HG02870 (cell line): ENCODE results near the gene KCNH5.

Experiments
- ATAC-seq: cut with Tn5 transposase; IDR thresholded peaks from one replicate; pipeline ENCODE4 v1.9.1; 2021; ENCODE audit warnings: mild to moderate bottlenecking, moderate library complexity; ENCODE audit not compliant: unreplicated experiment

The KCNH5 gene

DNA sequence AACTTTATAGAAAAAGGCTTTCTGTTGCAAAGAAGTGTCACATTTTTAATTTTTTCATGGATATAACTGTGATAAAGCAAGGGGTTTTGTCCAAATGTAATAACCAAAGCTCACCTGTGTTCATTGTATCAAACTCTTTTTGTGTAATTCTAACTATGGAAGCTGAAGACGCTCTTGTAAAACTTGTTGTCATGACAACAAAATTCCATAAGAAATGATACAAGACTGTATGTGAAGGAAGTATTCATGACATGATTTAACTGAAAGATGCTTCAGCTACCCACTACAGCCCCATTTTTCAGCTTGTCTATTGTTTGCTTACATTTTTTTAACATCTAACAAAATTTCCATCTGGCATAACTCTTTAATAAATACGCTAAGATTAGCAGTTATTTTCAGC is 360.9 kb downstream of the KCNH5 start:
- no peak for ATAC-seq

DNA sequence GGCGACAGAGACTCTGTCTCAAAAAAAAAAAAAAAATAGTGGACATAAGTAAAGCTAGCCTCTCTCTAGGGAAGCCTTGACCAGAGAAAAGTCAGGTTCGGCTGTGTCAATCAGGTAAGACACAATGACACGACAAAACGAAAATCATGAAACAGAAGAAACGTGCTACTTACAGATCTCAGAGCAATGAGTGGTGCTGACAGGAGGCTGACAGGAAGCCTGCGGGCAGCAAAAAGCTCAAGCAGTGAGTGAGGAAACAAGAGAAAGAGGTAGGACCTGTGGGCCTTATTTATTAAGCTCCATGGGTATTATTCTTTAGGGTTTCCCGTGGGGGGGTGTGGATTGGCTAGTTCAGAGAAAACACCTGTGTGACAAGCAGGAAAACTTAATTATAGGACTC is 363.1 kb downstream of the KCNH5 start:
- no peak for ATAC-seq

DNA sequence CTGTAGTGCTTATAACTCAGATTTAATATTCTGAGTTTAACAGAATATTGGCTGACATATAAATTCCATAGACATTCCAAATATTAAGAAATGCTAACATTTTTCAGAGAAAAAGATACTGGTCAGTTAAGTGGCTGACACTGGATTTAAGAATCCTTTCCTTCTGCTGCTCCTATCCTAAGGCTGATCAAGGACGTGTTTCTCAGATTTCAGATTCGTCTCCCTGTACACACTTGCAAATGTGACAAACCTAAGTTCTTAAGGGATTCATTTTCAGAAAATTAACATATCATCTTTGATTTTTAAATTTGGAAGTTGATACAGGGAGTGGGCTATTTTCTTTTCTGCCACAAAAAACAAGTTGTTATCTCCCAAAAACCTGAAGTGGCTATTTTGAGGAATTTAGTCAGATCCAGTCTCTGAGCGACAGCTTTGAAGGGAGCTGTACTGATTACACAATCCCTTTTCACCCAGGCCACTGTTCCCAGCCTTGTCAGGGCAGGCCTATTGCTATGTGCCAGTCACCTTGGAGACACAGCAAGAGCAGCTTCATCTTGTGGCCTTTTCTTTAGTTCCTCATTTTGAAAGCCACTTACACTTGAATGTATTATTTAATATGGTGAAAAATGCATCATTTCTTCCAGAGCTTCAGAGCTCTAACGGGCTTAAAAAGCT is 370.6 kb downstream of the KCNH5 start:
- ATAC-seq, result no peak

DNA sequence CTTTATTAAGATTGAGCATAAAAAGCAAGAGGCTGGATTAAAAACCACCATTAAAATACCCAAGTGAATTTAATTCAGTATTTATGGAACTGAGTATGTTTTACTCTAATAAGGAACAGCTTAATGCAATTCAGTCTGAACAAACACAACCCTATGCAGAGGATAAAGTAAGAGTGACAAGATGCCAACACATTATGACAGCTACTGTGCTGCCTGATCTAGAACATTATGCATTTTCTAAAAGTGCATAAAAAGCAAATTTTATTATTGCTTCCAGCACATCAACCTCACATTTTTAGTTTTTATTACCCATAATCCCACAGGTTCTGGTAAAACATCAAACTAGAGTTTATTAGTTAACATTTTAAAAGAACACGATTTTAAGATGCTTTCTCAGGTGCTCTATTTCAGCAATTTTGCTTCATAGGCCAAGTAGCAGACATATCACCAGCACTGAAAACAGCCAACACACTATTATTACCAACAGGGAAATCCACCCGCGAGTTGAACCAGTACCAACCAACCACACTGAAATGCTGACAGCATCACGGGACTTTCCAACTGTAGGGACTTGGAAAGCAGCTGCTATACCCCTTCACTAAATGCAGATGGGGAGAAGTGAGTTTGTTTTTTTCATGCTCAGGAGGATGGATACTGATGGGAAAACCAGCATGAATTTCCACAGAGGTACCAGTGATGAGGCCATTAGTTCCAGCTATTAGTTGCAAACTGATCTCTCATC is 372.1 kb downstream of the KCNH5 start:
- ATAC-seq, result no peak

DNA sequence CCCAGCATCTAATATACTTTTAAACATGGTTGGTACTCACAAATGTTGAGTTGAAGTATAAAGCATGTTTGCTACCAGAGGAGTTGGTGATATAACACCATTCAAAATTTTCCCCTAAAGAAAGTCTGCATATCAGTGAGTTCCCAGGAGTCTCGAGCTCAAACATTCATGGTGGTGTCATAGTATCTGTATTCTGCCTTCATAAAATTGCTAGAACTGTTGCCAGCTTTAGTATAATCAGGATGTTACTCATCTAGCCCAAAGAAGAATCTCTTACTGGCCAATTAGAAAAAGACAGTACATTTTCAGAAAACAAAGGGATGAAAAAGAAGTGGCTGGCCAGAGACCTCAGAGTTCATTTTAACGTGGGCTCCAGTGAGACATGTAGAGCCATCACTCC is 374.7 kb downstream of the KCNH5 start:
- ATAC-seq, result no peak

DNA sequence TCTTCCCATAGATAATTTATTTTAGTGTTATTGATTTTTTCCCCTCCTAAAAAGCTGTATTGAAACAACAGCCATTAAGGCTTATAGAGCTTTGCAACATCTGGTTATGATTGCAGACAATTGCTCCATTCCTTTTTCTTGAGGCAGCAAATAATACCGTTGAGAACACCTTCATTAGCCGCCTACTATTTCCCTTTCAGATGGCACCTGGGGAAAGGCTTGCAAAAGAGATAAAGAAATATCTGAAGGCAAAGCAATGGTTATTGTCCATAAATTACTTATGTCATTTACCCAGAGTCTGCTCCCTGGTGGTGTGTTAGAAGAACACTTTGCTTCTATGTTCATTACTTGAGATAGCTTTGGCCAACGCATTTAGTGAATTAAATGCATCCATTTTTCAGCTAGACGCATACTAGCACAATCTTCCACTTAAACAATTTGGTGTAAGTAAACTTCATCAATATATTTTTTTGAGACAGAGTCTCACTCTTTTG is 377.8 kb downstream of the KCNH5 start:
- ATAC-seq, result no peak

DNA sequence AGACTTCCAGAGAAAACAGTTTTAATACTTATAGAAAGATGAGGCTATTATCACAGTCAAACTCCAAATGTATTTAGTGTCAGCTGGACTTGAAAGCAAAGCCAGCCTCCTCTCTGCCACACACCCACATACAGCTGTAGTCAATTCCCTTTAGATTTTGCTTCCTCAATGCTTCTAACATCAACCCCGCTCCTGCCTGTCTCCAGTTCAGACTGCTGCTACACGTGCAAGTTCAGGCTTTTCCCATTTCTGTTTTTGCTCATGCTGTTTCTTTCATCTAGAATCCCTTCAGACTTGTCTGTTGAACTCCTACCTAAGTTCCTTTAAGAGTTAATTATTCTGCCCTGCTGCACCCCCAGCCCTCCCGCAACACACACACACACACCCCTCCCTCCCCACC is 380.0 kb downstream of the KCNH5 start:
- ATAC-seq, result no peak

DNA sequence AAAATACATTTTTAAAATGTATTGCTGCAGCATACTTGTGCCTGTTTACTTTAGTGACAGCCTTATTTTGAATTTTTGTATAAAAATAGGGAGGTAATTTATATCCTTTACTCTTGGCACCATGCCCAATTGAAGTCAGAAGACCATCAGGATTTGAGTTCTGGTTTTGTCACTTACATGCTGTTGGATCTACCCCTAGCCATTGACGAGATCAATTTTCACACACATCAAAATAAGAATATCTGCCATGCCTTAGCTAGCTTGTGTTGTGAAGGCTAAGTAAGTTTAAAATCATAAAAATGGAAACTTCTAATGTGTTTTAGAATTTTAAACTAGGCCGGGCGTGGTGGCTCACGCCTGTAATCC is 381.8 kb downstream of the KCNH5 start:
- ATAC-seq, result no peak

DNA sequence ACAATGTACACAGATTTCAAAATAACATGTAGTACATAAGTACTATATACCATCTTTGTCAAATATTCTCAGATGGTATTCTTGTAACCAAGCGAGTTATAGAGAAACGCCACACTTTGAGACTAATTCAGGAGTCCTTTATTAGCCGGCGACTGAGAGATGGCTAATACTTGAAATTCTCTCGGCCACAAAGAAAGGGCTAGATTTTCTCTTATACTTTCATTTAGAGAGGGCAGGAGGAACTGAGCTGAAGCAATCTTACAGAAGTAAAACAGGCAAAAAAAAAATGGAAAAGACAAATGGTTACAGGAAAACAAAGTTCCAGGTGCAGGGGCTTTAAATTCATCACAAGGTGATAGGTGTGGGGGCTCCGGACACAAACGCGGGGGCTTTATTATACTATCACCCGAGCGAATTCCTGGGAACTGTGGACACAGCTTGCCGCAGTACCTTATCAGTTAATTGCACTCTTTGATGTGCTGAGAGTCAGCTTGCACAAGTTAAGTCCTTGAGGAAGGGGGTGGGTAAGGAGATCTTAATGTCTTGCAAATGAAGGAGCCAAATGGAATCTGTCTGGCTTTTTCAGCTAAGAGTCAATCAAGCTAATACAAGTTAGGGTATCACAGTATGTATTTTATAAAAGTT is 382.3 kb downstream of the KCNH5 start:
- ATAC-seq, result no peak

DNA sequence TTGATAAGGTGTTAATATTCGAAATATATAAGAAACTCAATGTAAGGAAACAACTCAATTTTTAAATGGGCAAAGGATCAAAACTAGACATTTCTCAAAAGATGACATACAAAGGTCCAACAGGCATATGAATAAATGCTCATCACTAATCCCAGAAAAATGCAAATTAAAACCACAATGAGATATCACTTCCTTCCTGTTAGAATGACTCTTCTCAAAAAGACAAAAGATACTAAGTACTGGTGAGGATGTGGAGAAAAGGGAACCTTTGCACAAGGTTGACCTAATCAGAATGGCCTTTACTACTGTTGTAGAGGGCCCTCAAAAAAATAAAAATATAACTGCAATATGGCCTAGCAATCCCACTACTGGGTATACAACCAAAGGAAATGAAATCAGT is 383.4 kb downstream of the KCNH5 start:
- ATAC-seq, result no peak

DNA sequence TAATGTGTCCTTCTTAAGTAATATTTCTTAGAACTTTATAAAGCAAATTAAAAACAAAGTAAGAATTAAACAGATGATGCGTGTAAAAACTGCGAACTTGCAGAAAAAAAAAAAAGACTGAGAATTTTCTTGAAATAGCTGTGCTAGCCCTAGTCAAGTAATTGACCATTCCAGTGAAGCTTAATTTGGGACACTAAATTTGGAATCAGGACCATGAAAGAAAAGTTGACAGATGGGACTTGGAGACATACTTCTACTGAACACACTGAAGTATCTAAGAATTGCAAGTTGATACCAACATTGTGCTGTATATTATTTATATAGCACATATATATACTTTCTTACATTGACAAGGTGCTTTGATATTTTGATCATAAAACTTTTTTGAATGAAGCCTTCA is 386.6 kb downstream of the KCNH5 start:
- no peak for ATAC-seq

DNA sequence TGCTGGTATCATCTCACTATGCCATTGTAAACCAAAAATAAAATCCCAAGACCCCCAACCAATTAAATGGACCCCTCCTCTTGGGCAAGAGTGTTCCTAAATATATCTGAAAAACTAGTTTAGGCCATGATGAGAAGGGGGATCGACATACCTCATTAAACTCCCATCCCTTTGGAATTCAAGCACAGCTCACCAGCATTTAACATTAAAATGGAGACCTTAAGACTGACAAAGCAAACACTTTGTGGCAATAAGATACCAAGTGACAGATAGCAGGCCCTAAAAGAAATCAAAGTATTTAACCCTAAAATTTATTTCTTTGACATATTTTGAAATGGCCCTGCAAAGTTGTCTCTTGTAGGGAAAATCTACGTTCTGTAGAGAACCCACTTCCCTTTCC is 387.9 kb downstream of the KCNH5 start:
- no peak for ATAC-seq

DNA sequence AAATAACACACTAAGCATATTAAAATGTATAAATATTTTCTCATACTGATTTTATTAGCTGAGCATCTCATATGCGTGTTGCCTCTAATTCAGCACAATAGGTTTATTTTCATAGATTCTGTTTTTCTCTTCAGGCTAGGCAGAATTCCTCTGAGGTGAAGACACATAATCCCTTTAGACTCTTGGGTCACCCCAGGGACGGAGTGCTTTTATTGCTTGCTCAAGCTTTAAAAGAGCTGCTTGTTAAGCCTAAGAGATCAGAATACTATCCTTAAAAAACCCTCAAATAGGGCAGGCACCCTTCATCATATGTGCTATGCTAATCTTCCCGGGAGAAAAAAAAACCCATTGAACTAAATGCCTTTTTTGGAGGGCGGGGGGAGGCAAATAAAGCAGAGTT is 390.1 kb downstream of the KCNH5 start:
- no peak for ATAC-seq

DNA sequence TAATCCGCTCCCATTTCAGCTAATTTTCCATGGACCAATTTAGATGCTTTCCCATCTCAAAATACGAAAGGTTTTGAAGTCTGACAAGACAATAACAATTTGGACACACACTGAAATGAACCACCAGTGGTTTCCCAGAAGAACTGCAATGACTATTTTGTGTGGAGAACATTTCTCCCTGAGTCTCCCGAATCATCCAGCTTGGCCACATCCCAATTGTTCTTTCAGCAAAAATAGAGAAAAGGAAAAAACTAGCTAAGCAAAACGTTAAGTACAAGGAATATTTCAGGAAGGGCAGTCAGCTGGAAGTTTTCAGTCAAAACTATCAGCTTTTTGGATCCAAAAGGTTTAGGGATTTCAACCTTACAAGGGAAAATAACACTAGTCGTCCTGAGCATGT is 390.6 kb downstream of the KCNH5 start:
- no peak for ATAC-seq
